ENCODE results near the gene PHF20.
"Not testable (repeated sequence)": the region's sequence is repeated elsewhere in the genome, so short reads cannot be mapped to it uniquely, and the experiment has no call there.

Gene PHF20

DNA sequence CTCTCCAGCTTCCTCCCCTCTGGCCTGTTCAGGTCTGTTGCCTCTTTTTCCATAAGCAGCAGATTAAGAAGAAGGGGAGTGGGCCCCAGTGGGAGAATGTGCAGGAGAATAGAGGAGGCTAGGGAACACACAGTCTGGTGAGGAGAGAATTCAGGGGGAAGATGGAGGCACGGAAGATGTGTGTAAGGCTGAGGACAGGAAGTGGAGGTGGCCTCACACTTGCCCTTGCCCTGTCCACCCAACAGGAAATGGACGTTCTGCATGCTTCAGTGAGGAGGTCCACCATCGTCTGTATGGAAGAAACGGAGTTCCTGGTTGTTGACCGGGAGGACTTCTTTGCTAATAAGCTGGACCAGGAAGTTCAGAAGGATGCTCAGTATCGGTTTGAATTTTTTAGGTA lies 212.6 kb downstream of the PHF20 start:
- Histone ChIP-seq H3K27me3 (ENCODE audit: control insufficient read depth, insufficient read depth, low read length, poor library complexity, severe bottlenecking) (no peaks in the 10 kb centered on the region), H3K9me3 (ENCODE audit: control insufficient read depth, low read length) (no peaks in the 10 kb centered on the region), H3K4me1 (ENCODE audit: control insufficient read depth, insufficient read depth, low read length) (no peaks in the 10 kb centered on the region), H3K4me3 (ENCODE audit: insufficient read depth, low read depth, low read length) (no peak overlapping the region), H3K27ac (ENCODE audit: insufficient read depth, low read depth, low read length, poor library complexity, severe bottlenecking) (no peak overlapping the region), H3K36me3 (ENCODE audit: control insufficient read depth, insufficient read depth, low read length) (no peaks in the 10 kb centered on the region)
- WGBS, 2 experiments = 89 to 91% methylated on average over 6 of the region's 6 CpGs

DNA sequence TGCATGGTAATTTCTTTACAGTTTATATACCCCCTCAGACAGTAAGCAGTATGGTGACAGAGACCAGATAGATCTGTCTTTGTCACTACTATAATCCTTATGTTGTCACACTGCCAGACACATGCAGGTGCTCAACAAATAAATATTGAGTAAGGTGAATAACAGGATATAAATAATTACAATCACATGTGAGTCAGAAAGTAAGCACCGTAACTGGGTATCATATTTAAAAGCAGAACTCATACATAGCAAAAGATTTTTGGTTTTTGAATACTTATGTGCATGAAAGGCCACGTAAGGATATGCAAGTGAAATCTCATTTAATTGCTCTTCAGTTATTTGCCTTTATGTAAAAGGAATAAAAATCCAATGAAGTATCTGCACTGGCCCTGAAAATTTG lies 214.0 kb downstream of the PHF20 start:
- no peak overlapping the region for H3K27ac ChIP-seq (ENCODE audit: insufficient read depth, low read depth, low read length, poor library complexity, severe bottlenecking)
- WGBS, 2 experiments = 86 to 98% methylated on average over 1 to 2 of the region's 2 CpGs
- no peaks in the 10 kb centered on the region for H3K36me3 ChIP-seq (ENCODE audit: control insufficient read depth, insufficient read depth, low read length)
- no peaks in the 10 kb centered on the region for H3K4me1 ChIP-seq (ENCODE audit: control insufficient read depth, insufficient read depth, low read length)
- no peaks in the 10 kb centered on the region for H3K27me3 ChIP-seq (ENCODE audit: control insufficient read depth, insufficient read depth, low read length, poor library complexity, severe bottlenecking)
- no peaks in the 10 kb centered on the region for H3K9me3 ChIP-seq (ENCODE audit: control insufficient read depth, low read length)
- H3K4me3 ChIP-seq (ENCODE audit: insufficient read depth, low read depth, low read length) = no peak overlapping the region

DNA sequence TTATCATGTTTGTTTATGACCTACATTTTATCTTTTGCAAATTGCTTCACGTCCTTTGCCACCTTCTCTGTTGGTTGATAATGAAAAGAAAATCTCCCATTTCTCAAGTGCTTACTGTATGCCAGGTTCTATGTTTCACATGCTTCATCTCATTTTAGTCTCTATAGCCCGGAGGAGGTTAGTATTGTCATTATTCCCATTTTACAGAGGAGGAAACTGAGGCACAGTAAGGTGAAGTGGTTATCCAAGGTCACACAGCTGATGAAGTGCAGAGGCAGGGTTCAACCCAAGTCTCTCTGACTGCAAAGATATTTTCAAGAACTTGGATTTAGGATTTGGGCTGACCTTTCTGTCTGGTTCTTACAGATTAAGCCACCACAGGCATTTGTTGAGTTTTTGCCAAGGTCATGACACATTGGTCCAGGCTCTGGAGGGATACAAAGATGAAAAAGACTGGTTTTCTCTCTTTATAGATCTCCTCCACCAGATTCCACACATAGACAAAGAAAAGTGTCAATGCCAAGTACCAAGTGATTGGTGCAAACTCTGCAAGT lies 217.2 kb downstream of the PHF20 start:
- Histone ChIP-seq H3K27ac (ENCODE audit: insufficient read depth, low read depth, low read length, poor library complexity, severe bottlenecking) (no peak overlapping the region), H3K36me3 (ENCODE audit: control insufficient read depth, insufficient read depth, low read length) (no peaks in the 10 kb centered on the region), H3K4me1 (ENCODE audit: control insufficient read depth, insufficient read depth, low read length) (no peaks in the 10 kb centered on the region), H3K27me3 (ENCODE audit: control insufficient read depth, insufficient read depth, low read length, poor library complexity, severe bottlenecking) (no peaks in the 10 kb centered on the region), H3K4me3 (ENCODE audit: insufficient read depth, low read depth, low read length) (no peak overlapping the region), H3K9me3 (ENCODE audit: control insufficient read depth, low read length) (no peaks in the 10 kb centered on the region)
- 92 to 93% methylated on average over 2 of the region's 2 CpGs for WGBS, 2 experiments

DNA sequence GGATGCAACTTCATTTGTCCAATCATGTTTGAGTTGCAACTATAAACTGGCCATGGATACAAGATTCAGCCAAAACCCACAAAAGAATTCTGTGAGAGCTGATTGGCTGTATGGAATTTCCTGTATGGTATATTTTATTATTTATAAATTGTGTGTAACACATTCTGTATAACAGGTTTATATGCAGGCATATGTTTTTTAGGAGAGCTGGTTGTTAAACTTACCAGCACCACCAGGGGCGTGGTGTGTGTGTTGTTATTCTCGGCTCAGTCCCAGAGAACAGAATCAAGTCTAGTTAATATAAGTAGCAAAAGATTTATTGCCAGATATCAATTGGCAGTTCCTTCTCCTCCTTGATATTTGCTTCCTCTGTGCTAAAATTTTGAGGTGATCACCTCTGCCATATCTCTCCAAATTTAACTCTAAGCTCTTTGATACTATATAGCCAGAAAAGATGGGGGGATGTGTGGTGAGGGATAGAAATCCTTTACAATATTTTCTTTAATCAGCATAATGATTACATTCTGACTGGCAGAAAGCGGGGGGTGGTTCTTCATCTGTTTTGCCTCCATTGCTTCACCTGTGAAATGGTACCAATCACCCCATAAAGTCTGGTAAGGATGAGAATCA lies 219.4 kb downstream of the PHF20 start:
- WGBS, 2 experiments = 51 to 82% methylated on average over 1 to 3 of the region's 3 CpGs
- no peak overlapping the region for H3K27ac ChIP-seq (ENCODE audit: insufficient read depth, low read depth, low read length, poor library complexity, severe bottlenecking)

DNA sequence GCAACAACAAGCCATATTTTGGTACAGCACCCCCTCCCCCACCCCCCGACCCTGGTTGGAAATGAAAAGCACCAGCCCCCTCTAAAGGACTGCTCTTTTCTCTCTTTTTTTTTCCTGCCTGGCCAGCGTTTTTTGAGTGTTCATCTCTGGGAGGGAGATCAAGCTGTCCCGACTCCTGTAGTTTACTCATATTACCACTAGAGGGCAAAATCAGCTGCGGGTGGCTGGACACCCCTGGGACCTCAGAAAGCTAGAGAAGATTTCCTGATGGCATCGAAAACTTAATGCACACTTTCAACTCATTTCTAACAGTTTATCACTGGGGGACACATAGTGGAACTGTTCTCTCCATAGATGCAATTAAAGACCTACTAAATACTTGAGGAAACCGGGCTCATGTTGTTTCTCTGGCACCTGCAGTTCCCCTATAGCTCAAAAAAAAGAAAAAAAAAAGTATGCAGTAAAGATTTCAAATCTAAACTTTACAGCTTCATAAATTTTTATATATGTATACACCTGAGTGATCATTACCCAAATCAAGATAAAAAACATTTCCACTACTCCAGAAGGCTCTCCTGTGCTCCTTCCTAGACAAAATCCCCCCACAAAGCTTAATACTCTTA lies 221.0 kb downstream of the PHF20 start:
- no peak overlapping the region for H3K27ac ChIP-seq (ENCODE audit: insufficient read depth, low read depth, low read length, poor library complexity, severe bottlenecking)
- WGBS, 2 experiments = 12 to 17% methylated on average over 6 of the region's 6 CpGs

More for the DNA sequence above, 219.4 kb downstream of the PHF20 start:
- Histone ChIP-seq H3K9me3 (ENCODE audit: control insufficient read depth, low read length) (no peaks in the 10 kb centered on the region), H3K4me1 (ENCODE audit: control insufficient read depth, insufficient read depth, low read length) (no peaks in the 10 kb centered on the region), H3K27me3 (ENCODE audit: control insufficient read depth, insufficient read depth, low read length, poor library complexity, severe bottlenecking) (no peaks in the 10 kb centered on the region), H3K36me3 (ENCODE audit: control insufficient read depth, insufficient read depth, low read length) (no peaks in the 10 kb centered on the region), H3K4me3 (ENCODE audit: insufficient read depth, low read depth, low read length) (no peak overlapping the region)

DNA sequence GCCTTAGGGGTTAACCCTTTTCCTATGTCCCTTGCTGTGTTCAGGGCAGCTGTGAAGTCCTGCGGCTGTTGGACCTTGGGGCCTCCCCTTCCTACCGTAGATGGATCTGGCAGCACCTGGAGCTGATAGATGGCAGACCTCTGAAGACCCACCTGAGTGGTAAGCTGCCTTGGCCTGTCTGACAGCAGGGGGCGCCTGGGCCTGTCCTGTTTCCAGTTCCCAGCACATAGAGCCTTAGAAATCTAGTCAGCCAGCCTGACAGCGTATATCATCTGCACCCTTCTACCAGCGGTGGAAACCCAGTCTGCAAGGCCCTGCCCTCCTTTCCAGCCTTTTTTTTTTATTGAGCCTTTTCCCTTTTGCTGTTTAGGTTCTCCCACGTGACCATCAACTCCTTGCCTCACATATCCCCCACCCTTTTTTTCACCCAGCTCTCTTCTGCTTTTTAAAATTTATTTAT lies 223.2 kb downstream of the PHF20 start:
- Histone ChIP-seq H3K27me3 (ENCODE audit: control insufficient read depth, insufficient read depth, low read length, poor library complexity, severe bottlenecking) (no peaks in the 10 kb centered on the region), H3K36me3 (ENCODE audit: control insufficient read depth, insufficient read depth, low read length) (no peaks in the 10 kb centered on the region), H3K4me3 (ENCODE audit: insufficient read depth, low read depth, low read length) (no peak overlapping the region), H3K9me3 (ENCODE audit: control insufficient read depth, low read length) (no peaks in the 10 kb centered on the region), H3K4me1 (ENCODE audit: control insufficient read depth, insufficient read depth, low read length) (no peaks in the 10 kb centered on the region), H3K27ac (ENCODE audit: insufficient read depth, low read depth, low read length, poor library complexity, severe bottlenecking) (no peak overlapping the region)
- WGBS, 2 experiments = 8 to 11% methylated on average over 6 of the region's 6 CpGs

More for the DNA sequence above, 221.0 kb downstream of the PHF20 start:
- H3K27me3 ChIP-seq (ENCODE audit: control insufficient read depth, insufficient read depth, low read length, poor library complexity, severe bottlenecking) = no peaks in the 10 kb centered on the region
- H3K36me3 ChIP-seq (ENCODE audit: control insufficient read depth, insufficient read depth, low read length) = no peaks in the 10 kb centered on the region
- no peak overlapping the region for H3K4me3 ChIP-seq (ENCODE audit: insufficient read depth, low read depth, low read length)
- H3K4me1 ChIP-seq (ENCODE audit: control insufficient read depth, insufficient read depth, low read length) = no peaks in the 10 kb centered on the region
- no peaks in the 10 kb centered on the region for H3K9me3 ChIP-seq (ENCODE audit: control insufficient read depth, low read length)

DNA sequence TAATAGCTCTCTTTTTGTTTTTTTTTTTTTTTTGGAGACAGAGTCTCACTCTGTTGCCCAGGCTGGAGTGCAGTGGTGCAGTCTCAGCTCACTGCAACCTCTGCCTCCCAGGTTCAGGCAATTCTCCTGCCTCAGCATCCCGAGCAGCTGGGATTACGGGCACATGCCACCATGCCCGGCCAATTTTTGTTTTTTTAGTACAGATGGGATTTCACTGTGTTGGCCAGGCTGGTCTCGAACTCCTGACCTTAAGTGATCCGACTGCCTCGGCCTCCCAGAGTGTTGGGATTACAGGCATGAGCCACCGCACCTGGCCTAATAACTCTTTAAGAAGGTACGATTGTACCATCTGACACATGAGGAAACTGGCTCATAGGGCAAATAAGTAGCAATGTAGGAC lies 224.7 kb downstream of the PHF20 start:
- H3K9me3 ChIP-seq (ENCODE audit: control insufficient read depth, low read length); H3K36me3 ChIP-seq (ENCODE audit: control insufficient read depth, insufficient read depth, low read length); H3K27me3 ChIP-seq (ENCODE audit: control insufficient read depth, insufficient read depth, low read length, poor library complexity, severe bottlenecking); H3K4me3 ChIP-seq (ENCODE audit: insufficient read depth, low read depth, low read length); H3K4me1 ChIP-seq (ENCODE audit: control insufficient read depth, insufficient read depth, low read length); H3K27ac ChIP-seq (ENCODE audit: insufficient read depth, low read depth, low read length, poor library complexity, severe bottlenecking): not testable (repeated sequence)
- WGBS, 2 experiments = 87 to 93% methylated on average over 8 of the region's 8 CpGs

Measured in ectodermal cell (in vitro differentiated cells).